ENCODE results near the gene ABHD15. TPM values are rescaled to one million over a fixed set of nuclear protein-coding genes. Genes with fewer than 3 reads are reported as not detected.

The ABHD15 gene
- polyA plus RNA-seq, 3 donors: 3.1 to 4.6 (median 3.6) TPM

GRCh38 chr17:29568331-29569244, 1.8 kb upstream of the ABHD15 start, which contains the start of gene TP53I13:
Gene TP53I13 (plus strand): TSS chr17:29568701. CDS start chr17:29568759, 58 bp downstream.
- Histone ChIP-seq H3K4me3 (replicated peaks in 1 of 3; ENCODE audit: low read depth in 2 of 3, low read length in 3 of 3) (peak within 1 kb of the TSS; percentile 76 to 97 (median 87)), H3K36me3 (replicated peaks in 1 of 2; ENCODE audit: control insufficient read depth in 1 of 2, insufficient read depth in 2 of 2, low read length in 2 of 2) (peaks cover under 1 to 6% of the 10 kb centered on the region in 2 donors), H3K27ac (ENCODE audit: low read depth in 1 of 2, low read length in 2 of 2) (peak within 1 kb of the TSS; percentile 64 to 70), H3K27me3 (ENCODE audit: control insufficient read depth in 2 of 2, insufficient read depth in 2 of 2, low read length in 2 of 2) (no peaks in the 10 kb centered on the region), H3K79me2 (ENCODE audit: insufficient read depth, low read length) (peaks cover 36% of the 10 kb centered on the region), H3K4me2 (replicated peaks; ENCODE audit: extremely low read depth, low read length, poor library complexity, severe bottlenecking) (peak within 1 kb of the TSS; percentile 100), H3K9ac (ENCODE audit: insufficient read depth, low read length, poor library complexity, severe bottlenecking) (peak within 1 kb of the TSS; percentile 69), H4K20me1 (ENCODE audit: insufficient read depth, low read length) (peaks cover 25% of the 10 kb centered on the region), H3K9me3 (replicated peaks in 1 of 2; ENCODE audit: control insufficient read depth in 1 of 2, insufficient read depth in 1 of 2, low read length in 2 of 2) (no peaks in the 10 kb centered on the region), H2AFZ (ENCODE audit: insufficient read depth, low read depth, low read length, poor library complexity, severe bottlenecking) (peak within 1 kb of the TSS; percentile 97), H3K4me1 (ENCODE audit: control insufficient read depth in 1 of 2, insufficient read depth in 2 of 2, low read length in 2 of 2) (peaks cover 32 to 45% of the 10 kb centered on the region in 2 donors)
- DNase-seq: peak; percentile 45 to 51 (median 47)
- Mint-ChIP-seq H3K9me3 (no peaks in the 10 kb centered on the region), H3K4me1 (peaks cover 40% of the 10 kb centered on the region), H3K27me3 (ENCODE audit: low read depth in 3 of 3) (peaks cover 0 to 7% (median 2%) of the 10 kb centered on the region in 3 donors), H3K36me3 (peaks cover 17 to 20% of the 10 kb centered on the region in 2 donors), H3K4me3 (peak within 1 kb of the TSS; percentile 95 to 97), H3K27ac (peak within 1 kb of the TSS; percentile 75 to 95 (median 91))
- intact Hi-C loops (cut with micrococcal nuclease): loop anchor here (10.0 kb wide), 2 partner anchors 46 to 204 kb away; no protein-coding TSS in a partner anchor
- no peak for TF ChIP-seq CTCF (IDR thresholded peaks at IDR 0.05)
- WGBS (ENCODE audit: insufficient coverage): under 1% methylated on average over 82 of the region's 85 CpGs

GRCh38 chr17:29567554-29568330, 905 bp upstream of the ABHD15 start:
- peak overlapping the region; percentile 76 to 97 (median 87) for H3K4me3 ChIP-seq (replicated peaks in 1 of 3; ENCODE audit: low read depth in 2 of 3, low read length in 3 of 3)
- peak overlapping the region; percentile 95 to 97 for H3K4me3 Mint-ChIP-seq
- no peaks in the 10 kb centered on the region for H3K9me3 ChIP-seq (replicated peaks in 1 of 2; ENCODE audit: control insufficient read depth in 1 of 2, insufficient read depth in 1 of 2, low read length in 2 of 2)
- H3K27ac ChIP-seq (ENCODE audit: low read depth in 1 of 2, low read length in 2 of 2): peak overlapping the region; percentile 64 to 70
- H3K4me2 ChIP-seq (replicated peaks; ENCODE audit: extremely low read depth, low read length, poor library complexity, severe bottlenecking): peak overlapping the region; percentile 100
- peaks cover 35 to 45% of the 10 kb centered on the region in 2 donors for H3K4me1 ChIP-seq (ENCODE audit: control insufficient read depth in 1 of 2, insufficient read depth in 2 of 2, low read length in 2 of 2)
- peaks cover 0 to 7% (median 2%) of the 10 kb centered on the region in 3 donors for H3K27me3 Mint-ChIP-seq (ENCODE audit: low read depth in 3 of 3)
- H3K36me3 ChIP-seq (replicated peaks in 1 of 2; ENCODE audit: control insufficient read depth in 1 of 2, insufficient read depth in 2 of 2, low read length in 2 of 2): no peaks in the 10 kb centered on the region
- intact Hi-C loops (cut with micrococcal nuclease): loop anchor here (10.0 kb wide), 2 partner anchors 47 to 203 kb away; no protein-coding TSS in a partner anchor
- peak overlapping the region; percentile 75 to 95 (median 91) for H3K27ac Mint-ChIP-seq
- peaks cover 15 to 18% of the 10 kb centered on the region in 2 donors for H3K36me3 Mint-ChIP-seq
- peak overlapping the region; percentile 57 for H3K9ac ChIP-seq (ENCODE audit: insufficient read depth, low read length, poor library complexity, severe bottlenecking)
- no peaks in the 10 kb centered on the region for H3K9me3 Mint-ChIP-seq
- peaks cover 37% of the 10 kb centered on the region for H3K79me2 ChIP-seq (ENCODE audit: insufficient read depth, low read length)
- DNase-seq: peak; percentile 23 to 48 (median 46)
- WGBS (ENCODE audit: insufficient coverage): under 1% methylated on average over 54 of the region's 63 CpGs
- H3K27me3 ChIP-seq (ENCODE audit: control insufficient read depth in 2 of 2, insufficient read depth in 2 of 2, low read length in 2 of 2): no peaks in the 10 kb centered on the region
- peaks cover 18% of the 10 kb centered on the region for H4K20me1 ChIP-seq (ENCODE audit: insufficient read depth, low read length)
- peaks cover 43% of the 10 kb centered on the region for H3K4me1 Mint-ChIP-seq
- TF ChIP-seq CTCF (IDR thresholded peaks at IDR 0.05): peak; percentile 64
- peak overlapping the region; percentile 96 for H2AFZ ChIP-seq (ENCODE audit: insufficient read depth, low read depth, low read length, poor library complexity, severe bottlenecking)
